HL-60 (cell line): ENCODE data around the gene DHX34.

ENCODE experiments used
- GABPA ChIP-seq: IDR thresholded peaks from 2 replicates; pipeline ENCODE4 v1.6.1; 2012; ENCODE audit warnings: low read depth
- POLR2AphosphoS5 ChIP-seq: IDR thresholded peaks from 2 replicates; pipeline ENCODE4 v1.6.1; 2012; ENCODE audit warnings: low read depth

GRCh38 chr19:47398707-47399597, 49.8 kb downstream of the DHX34 start:
- no peak for TF ChIP-seq POLR2AphosphoS5
- no peak for TF ChIP-seq GABPA
